H9 (cell line): ENCODE results near the gene PIM3. TPM values are rescaled to one million over a fixed set of nuclear protein-coding genes. Genes with fewer than 3 reads are reported as not detected.

Experiments
- DNase-seq: peaks from one replicate; pipeline ENCODE4 v3.0.0-alpha.2; 2017
- H2AFZ ChIP-seq: one replicate; pipeline ENCODE4 v1.6.1; 2013; ENCODE audit warnings: mild to moderate bottlenecking, low read length, control low read depth, moderate library complexity
- H2AK5ac ChIP-seq: 2 replicates; pipeline ENCODE4 v1.6.1; 2013; ENCODE audit warnings: low read length, control low read depth, mixed read lengths; ENCODE audit not compliant: insufficient read length
- H2BK120ac ChIP-seq: one replicate; pipeline ENCODE4 v1.6.1; 2013; ENCODE audit warnings: low read depth, mild to moderate bottlenecking, low read length, control low read depth, inconsistent platforms; ENCODE audit not compliant: poor library complexity, severe bottlenecking
- H2BK12ac ChIP-seq: 2 replicates; pipeline ENCODE4 v1.6.1; 2013; ENCODE audit warnings: low read length, control low read depth, mixed read lengths, low read depth; ENCODE audit not compliant: insufficient read length
- H2BK15ac ChIP-seq: 2 replicates; pipeline ENCODE4 v1.6.1; 2013; ENCODE audit warnings: low read depth, low read length, control low read depth
- H2BK20ac ChIP-seq: one replicate; pipeline ENCODE4 v1.6.1; 2013; ENCODE audit warnings: low read depth, mild to moderate bottlenecking, low read length, control low read depth, inconsistent platforms; ENCODE audit not compliant: poor library complexity, severe bottlenecking
- H2BK5ac ChIP-seq: 2 replicates; pipeline ENCODE4 v1.6.1; 2013; ENCODE audit warnings: low read length, control low read depth, mixed read lengths; ENCODE audit not compliant: insufficient read length
- H3K14ac ChIP-seq: 2 replicates; pipeline ENCODE4 v1.6.1; 2013; ENCODE audit warnings: low read length, control low read depth; ENCODE audit not compliant: insufficient read depth
- H3K18ac ChIP-seq: 2 replicates; pipeline ENCODE4 v1.6.1; 2013; ENCODE audit warnings: low read depth, mild to moderate bottlenecking, mixed read lengths, low read length, control low read depth; ENCODE audit not compliant: insufficient read length
- H3K23ac ChIP-seq: 2 replicates; pipeline ENCODE4 v1.6.1; 2013; ENCODE audit warnings: low read length, control low read depth, mixed read lengths, low read depth; ENCODE audit not compliant: insufficient read length
- H3K23me2 ChIP-seq: 2 replicates; pipeline ENCODE4 v1.6.1; 2013; ENCODE audit warnings: low read depth, mild to moderate bottlenecking, mixed read lengths, low read length, control low read depth; ENCODE audit not compliant: insufficient read length, poor library complexity, severe bottlenecking
- H3K27ac ChIP-seq: 2 replicates; pipeline ENCODE4 v1.5.1; 2013; ENCODE audit warnings: low read length, control low read depth, mixed read lengths, low read depth; ENCODE audit not compliant: insufficient read length
- H3K27me3 ChIP-seq: 2 replicates; pipeline ENCODE4 v1.6.1; 2013; ENCODE audit warnings: low read length, control low read depth, inconsistent platforms; ENCODE audit not compliant: insufficient read depth
- H3K4ac ChIP-seq: 2 replicates; pipeline ENCODE4 v1.6.1; 2013; ENCODE audit warnings: low read depth, mild to moderate bottlenecking, control low read depth, inconsistent platforms, low read length, moderate library complexity
- H3K4me1 ChIP-seq: 2 replicates; pipeline ENCODE4 v1.6.1; 2013; ENCODE audit warnings: low read length, control low read depth, inconsistent platforms; ENCODE audit not compliant: insufficient read depth
- H3K4me2 ChIP-seq: 2 replicates; pipeline ENCODE4 v1.6.1; 2013; ENCODE audit warnings: low read length, control low read depth, mixed read lengths; ENCODE audit not compliant: insufficient read length, insufficient read depth
- H3K56ac ChIP-seq: 2 replicates; pipeline ENCODE4 v1.6.1; 2013; ENCODE audit warnings: low read depth, mild to moderate bottlenecking, mixed read lengths, low read length, control low read depth; ENCODE audit not compliant: insufficient read length
- H3K79me1 ChIP-seq: 2 replicates; pipeline ENCODE4 v1.6.1; 2013; ENCODE audit warnings: low read depth, mild to moderate bottlenecking, moderate library complexity, low read length, control low read depth, inconsistent platforms; ENCODE audit not compliant: insufficient read depth, poor library complexity, severe bottlenecking
- H3K79me2 ChIP-seq: 2 replicates; pipeline ENCODE4 v1.6.1; 2013; ENCODE audit warnings: low read length, control low read depth, inconsistent platforms; ENCODE audit not compliant: insufficient read depth
- H3K9ac ChIP-seq: 2 replicates; pipeline ENCODE4 v1.6.1; 2013; ENCODE audit warnings: low read length, control low read depth, mixed read lengths; ENCODE audit not compliant: insufficient read length; ENCODE audit errors: extremely low read depth
- H3K9me3 ChIP-seq: one replicate; pipeline ENCODE4 v1.6.1; 2013; ENCODE audit warnings: low read depth, low read length, inconsistent platforms; ENCODE audit not compliant: control insufficient read depth
- H3T11ph ChIP-seq: one replicate; pipeline ENCODE4 v1.6.1; 2013; ENCODE audit warnings: mild to moderate bottlenecking, low read length, control low read depth, inconsistent platforms
- H4K20me1 ChIP-seq: one replicate; pipeline ENCODE4 v1.6.1; 2013; ENCODE audit not compliant: control insufficient read depth, insufficient read length, insufficient read depth
- H4K5ac ChIP-seq: 2 replicates; pipeline ENCODE4 v1.6.1; 2013; ENCODE audit warnings: low read depth, mild to moderate bottlenecking, mixed read lengths, low read length, control low read depth; ENCODE audit not compliant: insufficient read length
- H4K8ac ChIP-seq: replicated peaks from 2 replicates; pipeline ENCODE4 v1.6.1; 2013; ENCODE audit warnings: low read length, control low read depth, mixed read lengths, low read depth; ENCODE audit not compliant: insufficient read length
- H4K91ac ChIP-seq: 2 replicates; pipeline ENCODE4 v1.6.1; 2013; ENCODE audit warnings: low read depth, mild to moderate bottlenecking, moderate library complexity, mixed read lengths, low read length, control low read depth; ENCODE audit not compliant: insufficient read length
- H3K27ac Mint-ChIP-seq, 3 experiments: 2 replicates in 2 of 3; 3 replicates in 1 of 3; pipeline ENCODE4 v1.8.0; 2020 to 2021; ENCODE audit warnings: mixed read lengths in 3 of 3, mild to moderate bottlenecking in 1 of 3, moderate library complexity in 1 of 3
- H3K27me3 Mint-ChIP-seq: 2 replicates; pipeline ENCODE4 v1.8.0; 2021; ENCODE audit warnings: low read depth, mild to moderate bottlenecking, moderate library complexity, mixed read lengths
- H3K36me3 Mint-ChIP-seq, 3 experiments: 2 replicates in 2 of 3; 3 replicates in 1 of 3; pipeline ENCODE4 v1.8.0; 2020 to 2021; ENCODE audit warnings: low read depth in 3 of 3, mixed read lengths in 3 of 3; ENCODE audit not compliant: insufficient read depth in 1 of 3
- H3K4me1 Mint-ChIP-seq, 2 experiments: 2 replicates each; pipeline ENCODE4 v1.8.0; 2020; ENCODE audit warnings: mixed read lengths in 2 of 2
- H3K4me3 Mint-ChIP-seq, 2 experiments: 2 replicates in 1 of 2; 3 replicates in 1 of 2; pipeline ENCODE4 v1.8.0; 2020 to 2021; ENCODE audit warnings: mild to moderate bottlenecking in 2 of 2, mixed read lengths in 2 of 2, moderate library complexity in 1 of 2
- H3K9me3 Mint-ChIP-seq, 2 experiments: 2 replicates in 1 of 2; 3 replicates in 1 of 2; pipeline ENCODE4 v1.8.0; 2020; ENCODE audit warnings: mild to moderate bottlenecking in 2 of 2, mixed read lengths in 2 of 2, moderate library complexity in 1 of 2
- WGBS: extraction: QIAGEN DNeasy Blood & Tissue Kit; methylation state at CpG from one replicate; pipeline ENCODE4 v1.1.7; 2013; ENCODE audit warnings: missing lambda C conversion rate, low lambda C conversion rate, mixed read lengths; ENCODE audit not compliant: insufficient read length; ENCODE audit errors: extremely low coverage; 5-methylcytosine and 5-hydroxymethylcytosine counted together
- total RNA-seq: library from RNA; stranded (reverse); gene quantifications from 2 replicates; pipeline ENCODE4 v1.2.1, GENCODE V29; 2021
- TF ChIP-seq, protein P1 (sequence below): fragments of 200-600 bp; sonication (generic); conservative IDR thresholded peaks from 3 replicates; pipeline ENCODE4 v1.8.0; 2021; ENCODE audit warnings: antibody characterized with exemption, mild to moderate bottlenecking

PIM3 gene
- total RNA-seq, 1 experiment from 2014 or later, result 43.4 TPM

- Histone ChIP-seq H3K4ac (no peak within 1 kb of the TSS), H3K4me2 (peak within 1 kb of the TSS; percentile 66), H3K23me2 (peaks cover 9% of the 10 kb centered on the region), H3K4me1 (no peaks in the 10 kb centered on the region), H3K27me3 (no peaks in the 10 kb centered on the region), H3K14ac (peak within 1 kb of the TSS; percentile 95), H2BK12ac (no peak within 1 kb of the TSS), H4K91ac (no peak within 1 kb of the TSS), H2BK15ac (no peak within 1 kb of the TSS), H2BK120ac (no peak within 1 kb of the TSS), H2BK20ac (no peak within 1 kb of the TSS), H3T11ph (no peak within 1 kb of the TSS), H3K79me1 (no peaks in the 10 kb centered on the region), H3K56ac (no peak within 1 kb of the TSS), H3K23ac (no peak within 1 kb of the TSS), H3K27ac (peak within 1 kb of the TSS; percentile 47), H3K18ac (peak within 1 kb of the TSS; percentile 83), H2AK5ac (no peak within 1 kb of the TSS), H3K9ac (peak within 1 kb of the TSS; percentile 83), H3K9me3 (no peaks in the 10 kb centered on the region), H2AFZ (no peak within 1 kb of the TSS), H4K5ac (no peak within 1 kb of the TSS), H2BK5ac (no peak within 1 kb of the TSS), H4K20me1 (no peaks in the 10 kb centered on the region), H4K8ac (no peak within 1 kb of the TSS), H3K79me2 (no peaks in the 10 kb centered on the region; the same call in 1 of the 2 replicates)
- H3K36me3 Mint-ChIP-seq, result peaks cover 0 to 21% (median 19%) of the 10 kb centered on the region in 3 experiments; a peak in 5 of 7 replicates
- H3K27me3 Mint-ChIP-seq, result peaks cover 2% of the 10 kb centered on the region; the same call in 1 of the 2 replicates
- TF ChIP-seq, protein P1, sequence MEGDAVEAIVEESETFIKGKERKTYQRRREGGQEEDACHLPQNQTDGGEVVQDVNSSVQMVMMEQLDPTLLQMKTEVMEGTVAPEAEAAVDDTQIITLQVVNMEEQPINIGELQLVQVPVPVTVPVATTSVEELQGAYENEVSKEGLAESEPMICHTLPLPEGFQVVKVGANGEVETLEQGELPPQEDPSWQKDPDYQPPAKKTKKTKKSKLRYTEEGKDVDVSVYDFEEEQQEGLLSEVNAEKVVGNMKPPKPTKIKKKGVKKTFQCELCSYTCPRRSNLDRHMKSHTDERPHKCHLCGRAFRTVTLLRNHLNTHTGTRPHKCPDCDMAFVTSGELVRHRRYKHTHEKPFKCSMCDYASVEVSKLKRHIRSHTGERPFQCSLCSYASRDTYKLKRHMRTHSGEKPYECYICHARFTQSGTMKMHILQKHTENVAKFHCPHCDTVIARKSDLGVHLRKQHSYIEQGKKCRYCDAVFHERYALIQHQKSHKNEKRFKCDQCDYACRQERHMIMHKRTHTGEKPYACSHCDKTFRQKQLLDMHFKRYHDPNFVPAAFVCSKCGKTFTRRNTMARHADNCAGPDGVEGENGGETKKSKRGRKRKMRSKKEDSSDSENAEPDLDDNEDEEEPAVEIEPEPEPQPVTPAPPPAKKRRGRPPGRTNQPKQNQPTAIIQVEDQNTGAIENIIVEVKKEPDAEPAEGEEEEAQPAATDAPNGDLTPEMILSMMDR, result no peak
- peak within 1 kb of the TSS in 1 of 3 experiments; percentile 82; a peak in 2 of 7 replicates for H3K27ac Mint-ChIP-seq
- H3K4me3 Mint-ChIP-seq, result peak within 1 kb of the TSS; percentile 74 to 90
- H3K9me3 Mint-ChIP-seq, result no peaks in the 10 kb centered on the region
- DNase-seq, result peak; percentile 98
- peaks cover 5 to 8% of the 10 kb centered on the region in 2 experiments; a peak in 3 of 4 replicates for H3K4me1 Mint-ChIP-seq
- WGBS, result no CpG with 5 or more reads among the region's 103 CpGs
Observed at GRCh38 chr22:49917974-49918910, 42.3 kb upstream of the PIM3 start, which contains the start of the genes ALG12 and CRELD2. Gene ALG12 (minus strand): TSS chr22:49918438. CDS start chr22:49913765, 4,673 bp downstream. Gene CRELD2 (plus strand): TSS chr22:49918634. CDS start chr22:49918770, 136 bp downstream.
